ENCODE results near the gene DEPDC1B.
"Not testable (repeated sequence)": the region's sequence is repeated elsewhere in the genome, so short reads cannot be mapped to it uniquely, and the experiment has no call there.

DNA sequence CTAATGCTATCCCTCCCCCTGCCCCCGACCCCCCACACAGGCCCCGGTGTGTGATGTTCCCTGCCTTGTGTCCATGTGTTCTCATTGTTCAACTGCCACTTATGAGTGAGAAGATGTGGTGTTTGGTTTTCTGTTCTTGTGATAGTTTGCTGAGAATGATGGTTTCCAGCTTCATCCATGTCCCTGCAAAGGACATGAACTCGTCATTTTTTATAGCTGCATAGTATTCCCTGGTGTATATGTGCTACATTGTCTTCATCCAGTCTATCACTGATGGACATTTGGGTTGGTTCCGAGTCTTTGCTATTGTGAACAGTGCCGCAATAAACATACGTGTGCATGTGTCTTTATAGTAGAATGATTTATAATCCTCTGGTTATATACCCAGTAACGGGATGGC is 75.1 kb downstream of the DEPDC1B start:
- not testable (repeated sequence) for TF ChIP-seq CTCF (IDR thresholded peaks at IDR 0.05; ENCODE audit: borderline replicate concordance, extremely low read depth, low read length, poor library complexity, severe bottlenecking); EZH2 (IDR thresholded peaks at IDR 0.05; ENCODE audit: borderline replicate concordance, low read depth, low read length, severe bottlenecking)

Measured in DND-41 (cell line).